Stimulated activated CD4-positive, alpha-beta T cell treated with anti-CD3 and anti-CD28 coated beads, Interleukin-12 subunit alpha, Interleukin-12 subunit beta, amount 100 ng/mL, for 4 hours (primary cell): ENCODE results near the gene ZNF366.

Experiments used
- DNase-seq: peaks from one replicate; pipeline ENCODE4 v3.0.0-alpha.2; 2020

Gene ZNF366

GRCh38 chr5:72519111-72519510 is 11.9 kb upstream of the ZNF366 start:
- no peak for DNase-seq

GRCh38 chr5:72518001-72518683 is 10.9 kb upstream of the ZNF366 start:
- no peak for DNase-seq

- DNase-seq, result no peak
Observed at GRCh38 chr5:72516916-72517315, 9.7 kb upstream of the ZNF366 start.

- no peak for DNase-seq
Observed at GRCh38 chr5:72515211-72515610, 8.0 kb upstream of the ZNF366 start.

GRCh38 chr5:72512593-72512860 is 5.3 kb upstream of the ZNF366 start:
- DNase-seq, result no peak

GRCh38 chr5:72511774-72512592 is 4.8 kb upstream of the ZNF366 start:
- no peak for DNase-seq

- DNase-seq, result no peak
Observed at GRCh38 chr5:72511366-72511765, 4.2 kb upstream of the ZNF366 start.

GRCh38 chr5:72510610-72511181 is 3.5 kb upstream of the ZNF366 start:
- no peak for DNase-seq

GRCh38 chr5:72509401-72509800 is 2.2 kb upstream of the ZNF366 start:
- DNase-seq, result no peak

GRCh38 chr5:72508241-72509170 is 1.3 kb upstream of the ZNF366 start:
- DNase-seq, result no peak

GRCh38 chr5:72507907-72508238 is 663 bp upstream of the ZNF366 start:
- no peak for DNase-seq

GRCh38 chr5:72506158-72506549 is 1.1 kb downstream of the ZNF366 start:
- DNase-seq, result no peak

- DNase-seq, result no peak
Observed at GRCh38 chr5:72505539-72506157, 1.6 kb downstream of the ZNF366 start.

- DNase-seq, result no peak
Observed at GRCh38 chr5:72505016-72505415, 2.2 kb downstream of the ZNF366 start.

- DNase-seq, result no peak
Observed at GRCh38 chr5:72503888-72504491, 3.2 kb downstream of the ZNF366 start.

GRCh38 chr5:72501488-72501887 is 5.7 kb downstream of the ZNF366 start:
- no peak for DNase-seq

- no peak for DNase-seq
Observed at GRCh38 chr5:72499730-72500129, 7.5 kb downstream of the ZNF366 start.

GRCh38 chr5:72499090-72499489 is 8.1 kb downstream of the ZNF366 start:
- no peak for DNase-seq

GRCh38 chr5:72498284-72498683 is 8.9 kb downstream of the ZNF366 start:
- no peak for DNase-seq

GRCh38 chr5:72497823-72498222 is 9.4 kb downstream of the ZNF366 start:
- no peak for DNase-seq

- DNase-seq, result no peak
Observed at GRCh38 chr5:72495410-72495809, 11.8 kb downstream of the ZNF366 start.

GRCh38 chr5:72494623-72495124 is 12.5 kb downstream of the ZNF366 start:
- no peak for DNase-seq
